OCI-LY7 (cell line): Measurements from ENCODE around the gene STK26. TPM values are rescaled to one million over a fixed set of nuclear protein-coding genes. Genes with fewer than 3 reads are reported as not detected.

Experiments used
- BruUV-seq: library from RNA; stranded (reverse); fragments of 400-500 nt; replicated peaks from 2 replicates; lab custom pipeline; 2021; lab: Mats Ljungman, UMichigan
- CTCF ChIA-PET: fragments of 300-600 bp; sonication (Branson Sonifier 250); formaldehyde crosslinking; loops from one replicate; lab custom pipeline; 2022; ENCODE audit warnings: antibody characterized with exemption; ENCODE audit not compliant: unreplicated experiment; lab: Charles Lee
- POLR2A ChIA-PET: fragments of 300-600 bp; sonication (Branson Sonifier 250); formaldehyde crosslinking; loops from one replicate; lab custom pipeline; 2022; ENCODE audit warnings: antibody characterized with exemption; lab: Charles Lee
- DNase-seq: peaks from one replicate; pipeline ENCODE4 v3.0.0-alpha.2; 2015; ENCODE audit warnings: low spot score
- H2AFZ ChIP-seq: fragments of 200-600 bp; sonication (generic), shearing (Covaris generic); 2 replicates; pipeline ENCODE4 v1.6.1; 2014; ENCODE audit warnings: mild to moderate bottlenecking, antibody characterized with exemption, low read length, moderate library complexity
- H3K27ac ChIP-seq: fragments of 200-600 bp; sonication (generic); 2 replicates; pipeline ENCODE4 v1.5.1; 2014; ENCODE audit warnings: mixed run types, low read depth, mild to moderate bottlenecking, moderate library complexity, low read length, inconsistent platforms; ENCODE audit not compliant: poor library complexity, severe bottlenecking
- H3K36me3 ChIP-seq: fragments of 200-600 bp; sonication (generic); 2 replicates; pipeline ENCODE4 v1.6.1; 2014; ENCODE audit warnings: mild to moderate bottlenecking, antibody characterized with exemption, low read length, moderate library complexity, mixed read lengths; ENCODE audit not compliant: insufficient read depth
- H3K4me1 ChIP-seq: fragments of 200-600 bp; sonication (generic); 2 replicates; pipeline ENCODE4 v1.5.1; 2014; ENCODE audit warnings: mild to moderate bottlenecking, low read length; ENCODE audit not compliant: insufficient read depth, poor library complexity, severe bottlenecking
- H3K4me2 ChIP-seq: fragments of 200-600 bp; sonication (generic); 2 replicates; pipeline ENCODE4 v1.6.1; 2014; ENCODE audit warnings: mild to moderate bottlenecking, low read length
- H3K4me3 ChIP-seq: fragments of 200-600 bp; sonication (generic); 2 replicates; pipeline ENCODE4 v1.5.1; 2014; ENCODE audit warnings: mild to moderate bottlenecking, low read depth, low read length; ENCODE audit not compliant: poor library complexity, severe bottlenecking
- H3K79me2 ChIP-seq: fragments of 200-600 bp; sonication (generic); 2 replicates; pipeline ENCODE4 v1.6.1; 2016; ENCODE audit warnings: low read depth, mild to moderate bottlenecking, low read length, moderate library complexity, mixed read lengths; ENCODE audit not compliant: insufficient read depth
- H3K9me2 ChIP-seq: fragments of 200-600 bp; sonication (generic); 2 replicates; pipeline ENCODE4 v1.6.1; 2016; ENCODE audit warnings: mild to moderate bottlenecking, low read length, mixed read lengths; ENCODE audit not compliant: insufficient read depth
- H3K9me3 ChIP-seq: fragments of 200-600 bp; sonication (generic); 2 replicates; pipeline ENCODE4 v1.6.1; 2014; ENCODE audit warnings: mild to moderate bottlenecking, mixed run types, low read length, mixed read lengths
- H4K20me1 ChIP-seq: fragments of 200-600 bp; sonication (generic); 2 replicates; pipeline ENCODE4 v1.6.1; 2014; ENCODE audit warnings: mild to moderate bottlenecking, antibody characterized with exemption, low read length, moderate library complexity, mixed read lengths; ENCODE audit not compliant: insufficient read depth
- EZH2phosphoT487 ChIP-seq: fragments of 200-600 bp; sonication (generic); IDR thresholded peaks from 2 replicates; pipeline ENCODE4 v1.6.1; 2018; ENCODE audit warnings: low read depth, borderline replicate concordance, mild to moderate bottlenecking, mixed run types, antibody characterized with exemption, low read length, moderate library complexity, mixed read lengths
- intact Hi-C: fragments of 100-400 bp; cut with micrococcal nuclease; formaldehyde crosslinking; loops from one replicate; pipeline ENCODE4 v1.10.0; 2022; ENCODE audit not compliant: unreplicated experiment
- total RNA-seq, 2 experiments: library from RNA; depleted of rRNA in 1 of 2; stranded (reverse); fragments of >200 nt in 1 of 2; shearing (Covaris generic) in 1 of 2; gene quantifications; 2 replicates each; pipeline ENCODE4 v1.2.3, GENCODE V29; 2014 to 2022
- TF ChIP-seq, protein P1 (sequence below): fragments of 200-600 bp; sonication (generic); conservative IDR thresholded peaks from 2 replicates; pipeline ENCODE4 v1.5.1; 2014; ENCODE audit warnings: mild to moderate bottlenecking, antibody characterized with exemption, low read length, moderate library complexity, mixed read lengths

STK26 gene
- total RNA-seq, 2 experiments from 2014 or later, result 28.6 to 28.8 TPM

DNA sequence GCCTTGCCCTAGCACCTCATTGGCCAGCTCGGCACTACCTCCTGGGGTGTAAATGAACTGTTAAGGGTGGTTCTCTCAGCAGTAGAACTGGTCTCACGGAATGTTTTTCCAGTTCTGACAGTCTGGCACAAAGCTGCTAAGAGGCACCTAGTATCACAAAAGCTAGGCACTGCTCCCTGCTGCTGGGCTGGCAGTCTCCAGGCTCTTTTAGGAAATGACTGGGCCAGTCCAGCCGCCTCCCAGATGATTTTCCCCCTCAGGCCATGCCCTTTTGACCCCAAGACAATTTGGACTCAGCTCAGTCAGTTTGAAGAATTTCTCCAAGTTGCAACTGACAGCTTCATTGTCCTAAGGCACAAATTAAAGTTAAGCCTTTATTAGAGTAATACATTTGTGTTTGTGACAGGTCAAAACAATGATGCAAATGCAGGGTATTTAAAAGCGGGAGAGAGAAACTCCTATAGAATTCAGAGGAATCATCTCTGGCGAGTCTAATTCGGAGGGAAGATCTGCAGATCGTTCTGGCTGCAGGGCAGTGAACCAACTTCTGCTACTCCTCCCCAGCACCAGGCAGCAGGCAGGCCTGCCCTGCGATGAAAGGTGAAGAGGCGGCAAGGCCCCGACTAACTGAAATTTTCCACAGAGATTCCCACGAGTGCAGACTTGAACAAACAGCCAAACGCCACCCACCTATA, 96.9 kb downstream of the STK26 start:
- no peak overlapping the region for H3K4me3 ChIP-seq
- TF ChIP-seq, protein P1, sequence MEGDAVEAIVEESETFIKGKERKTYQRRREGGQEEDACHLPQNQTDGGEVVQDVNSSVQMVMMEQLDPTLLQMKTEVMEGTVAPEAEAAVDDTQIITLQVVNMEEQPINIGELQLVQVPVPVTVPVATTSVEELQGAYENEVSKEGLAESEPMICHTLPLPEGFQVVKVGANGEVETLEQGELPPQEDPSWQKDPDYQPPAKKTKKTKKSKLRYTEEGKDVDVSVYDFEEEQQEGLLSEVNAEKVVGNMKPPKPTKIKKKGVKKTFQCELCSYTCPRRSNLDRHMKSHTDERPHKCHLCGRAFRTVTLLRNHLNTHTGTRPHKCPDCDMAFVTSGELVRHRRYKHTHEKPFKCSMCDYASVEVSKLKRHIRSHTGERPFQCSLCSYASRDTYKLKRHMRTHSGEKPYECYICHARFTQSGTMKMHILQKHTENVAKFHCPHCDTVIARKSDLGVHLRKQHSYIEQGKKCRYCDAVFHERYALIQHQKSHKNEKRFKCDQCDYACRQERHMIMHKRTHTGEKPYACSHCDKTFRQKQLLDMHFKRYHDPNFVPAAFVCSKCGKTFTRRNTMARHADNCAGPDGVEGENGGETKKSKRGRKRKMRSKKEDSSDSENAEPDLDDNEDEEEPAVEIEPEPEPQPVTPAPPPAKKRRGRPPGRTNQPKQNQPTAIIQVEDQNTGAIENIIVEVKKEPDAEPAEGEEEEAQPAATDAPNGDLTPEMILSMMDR, result no peak
- TF ChIP-seq EZH2phosphoT487, result no peak
- H3K4me1 ChIP-seq, result no peaks in the 10 kb centered on the region
- ChIA-PET POLR2A (no interaction called here), CTCF (no interaction called here)
- H3K9me2 ChIP-seq, result no peaks in the 10 kb centered on the region
- H2AFZ ChIP-seq, result no peak overlapping the region
- no TSS peak for BruUV-seq
- H3K9me3 ChIP-seq, result no peaks in the 10 kb centered on the region
- no peaks in the 10 kb centered on the region for H4K20me1 ChIP-seq
- no peak for DNase-seq
- H3K4me2 ChIP-seq, result no peak overlapping the region
- no peak overlapping the region for H3K27ac ChIP-seq
- no peaks in the 10 kb centered on the region for H3K36me3 ChIP-seq
- H3K79me2 ChIP-seq, result no peaks in the 10 kb centered on the region
- intact Hi-C loops, result no loop called here

DNA sequence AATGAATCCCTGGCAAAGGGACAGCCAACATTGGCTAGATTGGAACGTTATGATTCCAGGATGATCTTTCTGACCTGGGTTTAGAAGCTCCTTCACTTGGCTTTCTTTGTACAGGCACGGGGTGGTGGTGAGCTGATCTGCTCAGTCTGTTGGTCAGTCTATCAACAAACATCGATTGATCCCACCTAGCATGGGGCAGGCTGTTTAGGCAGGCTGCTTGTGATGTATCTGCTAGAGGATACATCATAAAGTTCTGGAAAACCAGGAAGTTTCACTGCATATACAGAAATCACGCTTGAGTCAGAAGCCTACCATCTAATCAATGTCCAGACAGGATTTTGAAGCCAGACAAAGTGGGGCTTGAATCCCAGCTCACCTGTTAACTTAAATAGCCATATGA, 97.8 kb downstream of the STK26 start:
- CTCF ChIA-PET, result no interaction called here
- intact Hi-C loops, result no loop called here
- Histone ChIP-seq H2AFZ (no peak overlapping the region), H3K79me2 (no peaks in the 10 kb centered on the region), H3K36me3 (no peaks in the 10 kb centered on the region), H3K9me3 (no peaks in the 10 kb centered on the region), H3K4me1 (no peaks in the 10 kb centered on the region), H3K4me3 (no peak overlapping the region), H3K27ac (no peak overlapping the region), H3K9me2 (no peaks in the 10 kb centered on the region), H4K20me1 (no peaks in the 10 kb centered on the region), H3K4me2 (no peak overlapping the region)
- DNase-seq, result no peak
- no peak for TF ChIP-seq EZH2phosphoT487
- TF ChIP-seq, protein P1, result no peak
- POLR2A ChIA-PET, result no interaction called here
- BruUV-seq, result no TSS peak

Other genes starting within 250 kb of the STK26 start
- not detected in 2 replicates for gene FRMD7, start 104.7 kb downstream of the STK26 start, total RNA-seq (2014; rRNA removed; shearing (Covaris generic))
- not detected in 2 replicates for gene FRMD7, start 104.7 kb downstream of the STK26 start, total RNA-seq (2022)
- 9.0 and 13.8 TPM in 2 replicates for gene RAP2C, start 196.1 kb downstream of the STK26 start, total RNA-seq (2014; rRNA removed; shearing (Covaris generic))
- 22.1 and 22.6 TPM in 2 replicates for gene RAP2C, start 196.1 kb downstream of the STK26 start, total RNA-seq (2022)